Mucosa of rectum (tissue), 2 donors: ENCODE data around the gene SEMA7A.

ENCODE experiments used
- H3K27ac ChIP-seq, 2 donors: one replicate each; pipeline ENCODE4 v1.7.0; 2013; ENCODE audit warnings: inconsistent platforms in 2 of 2, low read depth in 2 of 2, low read length in 2 of 2
- H3K27me3 ChIP-seq, 2 donors: one replicate each; pipeline ENCODE4 v1.7.0; 2013; ENCODE audit warnings: low read length in 2 of 2; ENCODE audit not compliant: control insufficient read depth in 2 of 2, insufficient read depth in 2 of 2
- H3K36me3 ChIP-seq, 2 donors: one replicate each; pipeline ENCODE4 v1.7.0; 2013; ENCODE audit warnings: low read length in 2 of 2; ENCODE audit not compliant: control insufficient read depth in 2 of 2, insufficient read depth in 2 of 2
- H3K4me1 ChIP-seq, 2 donors: one replicate each; pipeline ENCODE4 v1.7.0; 2013; ENCODE audit warnings: low read length in 2 of 2, mild to moderate bottlenecking in 1 of 2; ENCODE audit not compliant: control insufficient read depth in 2 of 2, insufficient read depth in 2 of 2
- H3K4me3 ChIP-seq, 2 donors: one replicate each; pipeline ENCODE4 v1.7.0; 2013; ENCODE audit warnings: low read length in 2 of 2
- H3K9ac ChIP-seq, 2 donors: one replicate each; pipeline ENCODE4 v1.7.0; 2013; ENCODE audit warnings: low read length in 2 of 2, low read depth in 1 of 2, mild to moderate bottlenecking in 1 of 2
- H3K9me3 ChIP-seq, 2 donors: one replicate each; pipeline ENCODE4 v1.7.0; 2013; ENCODE audit warnings: low read length in 2 of 2; ENCODE audit not compliant: control insufficient read depth in 2 of 2
- donor health status: healthy.
- donor health status: Normal muscosa, but diverticular disease.

Gene SEMA7A

DNA sequence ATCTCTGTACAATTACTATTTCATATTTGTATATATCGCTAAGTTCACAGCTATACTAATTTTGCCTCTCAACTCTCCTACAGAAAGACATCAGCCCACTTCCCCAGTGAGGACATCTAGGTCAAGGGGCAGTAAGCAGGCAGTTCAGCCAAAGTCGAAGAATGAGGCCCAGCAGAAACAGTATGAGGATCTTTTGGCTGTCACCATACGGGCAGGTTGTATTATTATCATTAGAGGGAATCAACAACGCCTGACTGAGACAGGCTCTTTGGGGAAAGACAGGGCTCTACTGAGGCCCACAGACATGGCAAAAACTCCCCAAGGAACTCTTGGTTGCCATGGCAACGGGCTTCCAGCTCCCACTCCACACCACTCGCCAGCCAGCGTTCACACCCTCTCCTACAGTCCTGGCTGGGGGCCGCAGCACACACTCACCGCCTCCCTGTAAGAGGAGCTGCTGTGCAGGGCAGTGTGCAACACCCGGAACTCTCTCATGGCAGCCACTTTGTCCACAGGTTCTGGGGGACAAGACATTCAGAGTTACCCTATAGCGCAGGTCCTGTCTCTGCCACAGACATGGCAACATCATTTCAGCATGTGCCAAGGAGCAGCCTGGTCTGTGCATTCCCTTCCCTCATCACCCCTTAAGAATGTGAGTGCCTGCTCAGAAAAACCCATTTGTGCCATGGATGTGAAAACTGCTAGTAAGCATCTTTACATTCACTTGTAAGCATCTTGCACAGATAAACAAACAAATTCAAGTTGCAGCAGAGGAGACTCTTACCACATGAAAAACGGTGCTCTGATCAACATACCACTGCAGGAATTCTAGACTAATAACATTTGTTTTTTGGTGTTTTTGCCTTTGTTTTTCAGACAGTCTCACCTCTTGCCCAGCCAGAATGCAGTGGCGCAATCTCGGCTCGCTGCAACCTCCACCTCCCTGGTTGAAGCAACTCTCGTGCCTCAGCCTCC, 18.4 kb upstream of the SEMA7A start:
- Histone ChIP-seq H3K9ac (no peak overlapping the region), H3K36me3 (peaks cover 48 to 64% of the 10 kb centered on the region in 2 donors), H3K4me1 (no peaks in the 10 kb centered on the region), H3K27me3 (no peaks in the 10 kb centered on the region), H3K4me3 (no peak overlapping the region), H3K27ac (no peak overlapping the region), H3K9me3 (no peaks in the 10 kb centered on the region)

DNA sequence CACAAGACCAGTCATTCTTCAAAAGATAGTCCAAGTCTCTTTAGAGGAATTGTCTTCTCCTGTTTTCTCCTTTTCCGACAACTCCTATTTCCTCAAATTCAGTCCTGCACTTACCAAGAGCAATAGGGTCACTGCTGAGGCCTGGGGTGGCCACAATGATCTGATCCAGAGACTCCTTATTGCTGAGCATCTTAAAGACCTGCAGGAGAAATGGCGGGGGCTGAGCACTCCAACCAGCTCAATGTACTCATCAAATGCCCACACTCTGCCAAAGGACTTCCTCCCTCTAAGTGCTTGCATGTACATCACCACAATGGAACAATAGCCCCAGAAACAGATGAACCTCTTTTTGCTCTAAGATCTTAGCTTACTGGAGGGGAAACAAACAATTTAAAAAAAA, 17.6 kb upstream of the SEMA7A start:
- H3K9me3 ChIP-seq, result no peaks in the 10 kb centered on the region
- H3K4me1 ChIP-seq, result no peaks in the 10 kb centered on the region
- no peaks in the 10 kb centered on the region for H3K27me3 ChIP-seq
- H3K36me3 ChIP-seq, result peaks cover 46 to 66% of the 10 kb centered on the region in 2 donors
- no peak overlapping the region for H3K27ac ChIP-seq
- no peak overlapping the region for H3K9ac ChIP-seq
- H3K4me3 ChIP-seq, result no peak overlapping the region

DNA sequence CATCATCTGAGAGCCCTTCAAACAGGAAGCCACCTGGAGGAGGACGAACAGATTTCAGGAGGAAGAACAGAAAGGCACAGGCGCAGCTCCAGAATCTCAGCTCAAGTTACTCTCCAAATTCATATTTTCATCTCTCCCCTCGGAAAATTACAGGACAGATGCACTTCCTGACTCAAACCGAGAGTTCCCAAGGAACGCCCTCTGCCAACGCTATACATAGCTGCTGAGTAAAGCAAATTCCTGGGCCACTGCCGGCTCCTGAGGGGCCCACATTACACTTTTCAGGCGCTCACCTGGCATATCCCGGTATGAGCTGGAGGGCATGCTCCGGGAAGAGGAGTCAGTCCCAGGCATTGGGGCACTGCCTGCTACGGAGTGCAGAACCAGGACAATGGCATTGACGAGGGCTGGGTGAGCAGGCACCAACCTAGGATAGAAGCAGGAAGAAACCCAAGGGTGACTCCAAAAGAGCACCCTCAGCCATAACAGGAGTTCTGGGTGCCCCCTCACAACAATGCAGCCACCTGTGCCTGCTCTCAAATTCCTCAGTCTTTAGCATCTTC, 16.0 kb upstream of the SEMA7A start:
- H3K27ac ChIP-seq, result no peak overlapping the region

DNA sequence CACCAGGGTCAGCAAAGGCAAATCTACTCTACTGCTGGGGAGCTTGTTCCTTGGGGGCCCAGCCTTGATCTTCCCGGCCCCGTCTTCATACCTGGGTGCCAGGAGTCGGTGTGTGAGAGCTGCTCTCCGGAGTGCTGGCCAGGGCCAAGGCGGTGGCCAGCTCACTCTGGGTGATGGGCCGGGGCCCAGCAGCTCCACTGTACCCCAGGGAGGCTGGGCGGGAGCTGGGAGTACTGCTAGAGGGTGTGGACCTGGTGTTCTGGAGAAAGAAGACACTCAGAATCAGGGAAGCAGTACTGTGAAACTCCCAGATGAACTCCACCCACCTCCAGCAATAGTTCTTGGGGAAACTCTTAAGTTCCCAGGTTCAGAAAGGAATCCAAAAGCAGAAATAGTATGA, 15.3 kb upstream of the SEMA7A start:
- H3K9ac ChIP-seq, result no peak overlapping the region
- no peak overlapping the region for H3K4me3 ChIP-seq
- H3K27ac ChIP-seq, result no peak overlapping the region
- no peaks in the 10 kb centered on the region for H3K27me3 ChIP-seq
- no peaks in the 10 kb centered on the region for H3K4me1 ChIP-seq
- no peaks in the 10 kb centered on the region for H3K9me3 ChIP-seq
- peaks cover 41 to 77% of the 10 kb centered on the region in 2 donors for H3K36me3 ChIP-seq

More for the DNA sequence above, 16.0 kb upstream of the SEMA7A start:
- Histone ChIP-seq H3K4me1 (no peaks in the 10 kb centered on the region), H3K9ac (no peak overlapping the region), H3K4me3 (no peak overlapping the region), H3K36me3 (peaks cover 42 to 77% of the 10 kb centered on the region in 2 donors), H3K9me3 (no peaks in the 10 kb centered on the region), H3K27me3 (no peaks in the 10 kb centered on the region)

DNA sequence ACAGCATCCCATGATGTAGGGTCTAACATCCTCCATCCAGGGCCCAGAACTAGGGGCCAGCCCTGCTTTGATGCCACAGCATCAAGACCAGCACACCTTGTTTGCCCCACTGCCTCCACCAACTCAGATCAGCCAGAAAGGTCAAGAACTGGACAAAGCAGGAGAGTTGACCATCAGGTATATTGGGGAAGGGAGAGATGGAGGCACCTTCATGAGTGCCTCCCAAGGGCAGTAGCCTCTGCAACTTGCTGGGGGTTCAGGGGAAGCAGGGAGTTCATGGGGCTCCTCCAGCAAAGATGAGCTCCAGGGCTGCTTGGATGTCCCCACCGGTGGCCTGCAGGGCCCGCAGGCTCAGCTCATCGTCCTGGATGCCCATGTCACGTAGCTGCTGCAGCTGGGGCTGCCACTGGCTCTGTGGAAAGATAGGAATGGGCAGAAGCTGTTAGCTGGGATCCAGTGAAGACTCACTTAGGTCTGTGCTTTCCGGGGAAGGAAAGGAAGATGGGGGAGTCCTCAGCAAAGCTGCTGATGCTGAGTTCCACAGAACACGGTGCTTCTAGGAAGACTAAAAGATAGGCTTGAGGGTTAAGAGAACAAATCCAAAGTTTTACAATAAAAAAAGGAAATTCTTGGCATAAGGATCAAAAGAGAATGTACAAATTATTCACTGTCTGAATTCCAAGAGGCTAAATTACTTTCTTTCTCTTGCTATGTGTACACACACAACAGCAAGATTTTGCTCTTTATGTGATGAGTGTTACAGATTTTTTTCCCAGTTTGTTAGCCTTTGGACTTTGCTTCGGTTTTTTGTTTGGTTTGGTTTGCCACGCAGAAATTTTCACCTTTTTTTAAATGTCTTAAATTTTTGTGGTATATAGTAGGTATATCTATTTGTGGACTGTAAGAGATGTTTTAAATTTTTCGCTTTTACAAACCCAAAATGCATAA, 12.3 kb upstream of the SEMA7A start:
- Histone ChIP-seq H3K27ac (no peak overlapping the region), H3K4me3 (no peak overlapping the region), H3K4me1 (no peaks in the 10 kb centered on the region), H3K36me3 (peaks cover 26 to 56% of the 10 kb centered on the region in 2 donors), H3K9ac (no peak overlapping the region), H3K9me3 (no peaks in the 10 kb centered on the region), H3K27me3 (no peaks in the 10 kb centered on the region)

DNA sequence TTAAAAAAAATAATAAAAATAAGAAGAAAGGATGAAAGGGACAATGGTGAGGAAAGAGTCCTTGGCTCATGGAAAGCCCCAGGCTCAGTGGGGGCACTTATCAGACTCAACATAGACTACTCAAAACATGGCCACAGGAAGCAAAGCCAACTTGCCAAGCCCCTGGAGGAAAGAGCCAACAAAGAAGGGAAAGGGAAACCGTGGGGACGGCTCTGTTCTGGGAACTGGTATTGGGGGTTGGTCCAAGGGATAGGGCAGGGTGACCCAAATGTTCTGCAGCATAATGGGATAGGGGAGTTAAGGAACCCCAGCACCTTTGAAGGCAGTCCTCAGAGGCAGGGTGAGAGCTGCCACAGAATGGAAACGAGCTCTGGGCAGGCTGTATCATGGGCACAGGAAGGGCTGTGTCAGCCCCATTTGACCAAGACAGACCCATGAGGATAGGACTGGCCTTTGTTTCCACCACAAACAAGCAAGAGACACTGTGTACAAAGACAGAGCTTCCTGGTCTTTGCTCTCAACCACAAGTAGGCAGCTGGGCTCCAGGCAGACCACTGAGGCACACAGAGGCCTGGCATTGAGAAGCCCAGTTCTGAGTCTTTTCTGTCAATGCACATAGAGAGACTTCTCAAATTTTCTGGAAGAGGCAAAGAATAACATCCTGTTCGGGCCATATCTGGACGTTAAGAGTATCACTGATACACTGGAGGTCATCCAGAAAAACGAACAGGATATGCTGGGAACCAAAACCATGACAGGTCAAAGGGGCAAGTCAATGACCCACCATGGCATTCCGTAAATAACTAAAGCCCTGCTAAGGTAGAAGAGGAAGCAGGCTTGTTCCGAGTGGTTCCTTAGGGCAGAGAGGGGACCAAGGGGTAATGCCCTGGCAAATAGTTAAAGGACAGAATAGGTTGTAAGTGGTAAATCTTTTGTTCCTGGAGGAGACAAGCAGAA, 10.6 kb upstream of the SEMA7A start:
- no peak overlapping the region for H3K27ac ChIP-seq
- H3K4me3 ChIP-seq, result no peak overlapping the region
- H3K36me3 ChIP-seq, result peaks cover 11 to 39% of the 10 kb centered on the region in 2 donors
- H3K9me3 ChIP-seq, result no peaks in the 10 kb centered on the region
- H3K27me3 ChIP-seq, result no peaks in the 10 kb centered on the region
- H3K9ac ChIP-seq, result no peak overlapping the region
- H3K4me1 ChIP-seq, result no peaks in the 10 kb centered on the region

DNA sequence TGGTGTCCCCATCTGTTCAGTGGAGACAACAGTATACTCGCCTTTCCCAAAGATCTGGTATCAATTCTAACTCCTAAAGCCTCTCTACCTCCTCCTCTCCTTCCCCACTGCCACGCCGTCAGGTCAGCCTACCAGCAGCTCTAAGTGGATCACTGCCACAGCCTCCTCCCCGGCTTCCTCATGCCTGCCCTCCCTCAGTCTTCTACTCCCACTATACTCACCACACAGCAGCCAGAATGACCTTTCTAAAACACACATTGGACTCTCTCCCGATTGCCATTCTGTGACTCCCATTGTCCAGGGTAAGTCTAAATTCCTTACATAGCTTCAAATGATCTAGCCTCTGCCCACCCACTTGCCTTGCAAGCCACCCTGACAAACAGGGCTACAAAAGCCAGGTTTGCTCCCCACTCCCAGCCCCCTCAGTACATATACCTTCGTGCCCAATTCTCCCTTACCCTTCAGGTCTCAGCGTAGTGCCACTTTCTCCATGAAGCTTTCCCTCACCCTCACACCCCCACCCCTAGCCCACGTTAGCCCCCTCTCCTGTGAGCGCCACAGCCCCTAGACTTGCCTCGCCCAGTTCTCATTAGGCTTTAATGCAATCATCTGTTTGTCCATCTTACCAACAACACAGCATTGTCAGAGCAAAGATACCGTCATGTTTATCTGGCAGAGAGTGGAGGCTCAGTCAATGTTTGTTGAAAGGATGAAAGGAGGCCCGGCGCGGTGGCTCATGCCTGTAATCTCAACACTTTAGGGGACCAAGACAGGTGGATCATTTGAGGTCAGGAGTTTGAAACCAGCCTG, 9.5 kb upstream of the SEMA7A start:
- H3K9me3 ChIP-seq, result no peaks in the 10 kb centered on the region
- no peak overlapping the region for H3K4me3 ChIP-seq
- H3K4me1 ChIP-seq, result no peaks in the 10 kb centered on the region
- no peaks in the 10 kb centered on the region for H3K27me3 ChIP-seq
- H3K9ac ChIP-seq, result no peak overlapping the region
- H3K36me3 ChIP-seq, result peaks cover under 1 to 29% of the 10 kb centered on the region in 2 donors
- no peak overlapping the region for H3K27ac ChIP-seq

DNA sequence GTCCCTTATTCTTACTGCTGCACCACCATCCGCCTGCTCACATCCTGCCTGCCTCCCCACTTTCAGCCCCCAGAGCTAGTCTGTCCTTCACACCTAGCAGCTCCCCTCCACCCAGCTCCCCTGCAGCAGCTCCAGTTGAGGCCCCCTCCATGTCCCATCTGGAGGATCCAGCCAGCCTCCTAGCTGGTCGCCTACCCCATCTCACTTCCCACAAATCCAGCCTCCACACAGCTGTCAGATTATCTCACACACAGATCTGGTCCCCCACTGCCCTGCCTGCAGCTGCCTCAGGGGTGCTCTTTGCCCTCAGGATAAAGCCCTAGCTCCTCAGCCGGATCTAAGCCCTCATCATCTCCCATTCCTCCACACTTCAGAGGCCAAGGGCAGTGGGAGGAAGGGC, 8.8 kb upstream of the SEMA7A start:
- no peaks in the 10 kb centered on the region for H3K9me3 ChIP-seq
- H3K9ac ChIP-seq, result no peak overlapping the region
- no peaks in the 10 kb centered on the region for H3K27me3 ChIP-seq
- H3K4me3 ChIP-seq, result no peak overlapping the region
- H3K27ac ChIP-seq, result no peak overlapping the region
- peaks cover 0 to 22% of the 10 kb centered on the region in 2 donors for H3K36me3 ChIP-seq
- H3K4me1 ChIP-seq, result no peaks in the 10 kb centered on the region
